ENCODE data around the gene PNPO. TPM values are rescaled to one million over a fixed set of nuclear protein-coding genes. Genes with fewer than 3 reads are reported as not detected.

Gene PNPO
- total RNA-seq, 1 donor from 2014 or later = 26.5 TPM

GRCh38 chr17:47945529-47946508, 4.4 kb downstream of the PNPO start:
- peaks cover 51% of the 10 kb centered on the region for H3K4me1 Mint-ChIP-seq
- CTCF ChIA-PET = interaction anchor here (0.5 to 1.8 kb wide), 5 partner anchors 10 to 103 kb away, joined by 3 to 7 read pairs (median 5); partner anchors contain the start of gene CDK5RAP3

DNA sequence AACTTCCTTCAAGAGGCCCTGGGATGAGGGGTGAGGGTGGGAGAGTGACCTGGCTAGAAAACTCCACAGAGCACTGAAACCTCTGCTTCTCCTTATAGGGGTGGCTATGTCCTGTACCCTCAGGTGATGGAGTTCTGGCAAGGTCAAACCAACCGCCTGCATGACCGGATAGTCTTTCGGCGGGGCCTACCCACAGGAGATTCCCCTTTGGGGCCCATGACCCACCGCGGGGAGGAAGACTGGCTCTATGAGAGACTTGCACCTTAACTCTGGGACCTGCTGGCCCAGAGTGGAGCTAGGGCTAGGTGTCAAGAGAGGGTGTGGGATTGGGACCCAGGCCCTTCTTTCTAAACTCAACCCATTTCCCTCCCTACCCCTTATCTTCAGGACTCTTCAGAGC, 5.1 kb downstream of the PNPO start:
- intact Hi-C loops (cut with micrococcal nuclease) = no loop called here
- ATAC-seq (ENCODE audit: low read depth) (no peak), DNase-seq (no peak)
- Mint-ChIP-seq H3K27ac (no peak overlapping the region), H3K4me3 (no peak overlapping the region), H3K27me3 (no peaks in the 10 kb centered on the region), H3K4me1 (peaks cover 45% of the 10 kb centered on the region), H3K9me3 (no peaks in the 10 kb centered on the region), H3K36me3 (ENCODE audit: low read depth) (peaks cover 38% of the 10 kb centered on the region)
- ChIA-PET CTCF (interaction anchor here (0.5 to 1.8 kb wide), 11 partner anchors 10 to 156 kb away, joined by 3 to 9 read pairs (median 3); partner anchors contain the start of gene CDK5RAP3), POLR2A (interaction anchor here (0.7 to 1.2 kb wide), 3 partner anchors 23 to 51 kb away, joined by 3 to 14 read pairs (median 13); partner anchors contain the start of genes CDK5RAP3 and SP2)
- TF ChIP-seq, protein P1, sequence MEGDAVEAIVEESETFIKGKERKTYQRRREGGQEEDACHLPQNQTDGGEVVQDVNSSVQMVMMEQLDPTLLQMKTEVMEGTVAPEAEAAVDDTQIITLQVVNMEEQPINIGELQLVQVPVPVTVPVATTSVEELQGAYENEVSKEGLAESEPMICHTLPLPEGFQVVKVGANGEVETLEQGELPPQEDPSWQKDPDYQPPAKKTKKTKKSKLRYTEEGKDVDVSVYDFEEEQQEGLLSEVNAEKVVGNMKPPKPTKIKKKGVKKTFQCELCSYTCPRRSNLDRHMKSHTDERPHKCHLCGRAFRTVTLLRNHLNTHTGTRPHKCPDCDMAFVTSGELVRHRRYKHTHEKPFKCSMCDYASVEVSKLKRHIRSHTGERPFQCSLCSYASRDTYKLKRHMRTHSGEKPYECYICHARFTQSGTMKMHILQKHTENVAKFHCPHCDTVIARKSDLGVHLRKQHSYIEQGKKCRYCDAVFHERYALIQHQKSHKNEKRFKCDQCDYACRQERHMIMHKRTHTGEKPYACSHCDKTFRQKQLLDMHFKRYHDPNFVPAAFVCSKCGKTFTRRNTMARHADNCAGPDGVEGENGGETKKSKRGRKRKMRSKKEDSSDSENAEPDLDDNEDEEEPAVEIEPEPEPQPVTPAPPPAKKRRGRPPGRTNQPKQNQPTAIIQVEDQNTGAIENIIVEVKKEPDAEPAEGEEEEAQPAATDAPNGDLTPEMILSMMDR (IDR thresholded peaks at IDR 0.05) = no peak

More at GRCh38 chr17:47945529-47946508, 4.4 kb downstream of the PNPO start:
- H3K9me3 Mint-ChIP-seq = peaks cover 2% of the 10 kb centered on the region
- ATAC-seq (ENCODE audit: low read depth) = no peak
- TF ChIP-seq, protein P1 (IDR thresholded peaks at IDR 0.05) = no peak
- H3K27me3 Mint-ChIP-seq = no peaks in the 10 kb centered on the region
- no peak overlapping the region for H3K27ac Mint-ChIP-seq
- intact Hi-C loops (cut with micrococcal nuclease) = no loop called here
- H3K36me3 Mint-ChIP-seq (ENCODE audit: low read depth) = peaks cover 38% of the 10 kb centered on the region
- POLR2A ChIA-PET = interaction anchor here (0.8 to 1.2 kb wide), 2 partner anchors 24 to 50 kb away, joined by 7 to 14 read pairs; partner anchors contain the start of gene SP2
- DNase-seq = no peak
- H3K4me3 Mint-ChIP-seq = no peak overlapping the region

- no peaks in the 10 kb centered on the region for H3K27me3 Mint-ChIP-seq
- TF ChIP-seq, protein P1 (IDR thresholded peaks at IDR 0.05) = peak; percentile 79
- intact Hi-C loops (cut with micrococcal nuclease) = no loop called here
- no peaks in the 10 kb centered on the region for H3K9me3 Mint-ChIP-seq
- H3K4me3 Mint-ChIP-seq = no peak overlapping the region
- H3K36me3 Mint-ChIP-seq (ENCODE audit: low read depth) = peaks cover 38% of the 10 kb centered on the region
- peak; percentile 50 for DNase-seq
- ChIA-PET CTCF (interaction anchor here (0.7 to 1.8 kb wide), 11 partner anchors 9 to 155 kb away, joined by 3 to 9 read pairs (median 3); partner anchors contain the start of gene CDK5RAP3), POLR2A (interaction anchor here (0.6 to 1.2 kb wide), 7 partner anchors 23 to 108 kb away, joined by 3 to 14 read pairs (median 3); partner anchors contain the start of genes CDK5RAP3, SCRN2 and SP2)
- peak; percentile 91 for ATAC-seq (ENCODE audit: low read depth)
- no peak overlapping the region for H3K27ac Mint-ChIP-seq
- H3K4me1 Mint-ChIP-seq = peaks cover 44% of the 10 kb centered on the region
Observed at GRCh38 chr17:47946929-47947397, 5.6 kb downstream of the PNPO start.

- Mint-ChIP-seq H3K27ac (peak overlapping the region; percentile 62), H3K4me3 (peak overlapping the region; percentile 72), H3K36me3 (ENCODE audit: low read depth) (peaks cover 36% of the 10 kb centered on the region), H3K4me1 (peaks cover 33% of the 10 kb centered on the region), H3K27me3 (no peaks in the 10 kb centered on the region), H3K9me3 (no peaks in the 10 kb centered on the region)
- CTCF ChIA-PET = interaction anchor here (0.7 to 4.9 kb wide), 10 partner anchors 7 to 124 kb away, joined by 3 to 60 read pairs (median 5); partner anchors contain the start of genes CDK5RAP3, PNPO and SCRN2
- intact Hi-C loops (cut with micrococcal nuclease) = loop anchor here (1.0 to 2.0 kb wide), 4 partner anchors 22 to 126 kb away; no protein-coding TSS in a partner anchor
- DNase-seq (no peak), ATAC-seq (ENCODE audit: low read depth) (no peak)
- TF ChIP-seq, protein P1 (IDR thresholded peaks at IDR 0.05) = no peak
- POLR2A ChIA-PET = interaction anchor here (3.3 kb wide), 1 partner anchor 22 kb away, joined by 18 read pairs; the partner anchor contains the start of gene CDK5RAP3
Observed at GRCh38 chr17:47948706-47949196, 7.4 kb downstream of the PNPO start.
